ENCODE data around the gene SDHAF1.

- TF ChIP-seq CTCF (IDR thresholded peaks at IDR 0.05; ENCODE audit: extremely low read depth in 1 of 2, insufficient read depth in 1 of 2, low read depth in 1 of 2, low read length in 2 of 2) (no peak), POLR2A (IDR thresholded peaks at IDR 0.05; ENCODE audit: low read depth, low read length) (no peak), POLR2AphosphoS5 (IDR thresholded peaks at IDR 0.05; ENCODE audit: insufficient read depth, low read depth, low read length) (no peak), EZH2 (IDR thresholded peaks at IDR 0.05; ENCODE audit: borderline replicate concordance, low read depth, low read length, severe bottlenecking) (no peak), GATA2 (IDR thresholded peaks at IDR 0.05; ENCODE audit: insufficient read depth, insufficient read length, low read depth, low read length) (no peak), FOS (IDR thresholded peaks at IDR 0.05; ENCODE audit: borderline replicate concordance, insufficient read depth, low read length) (no peak), MAX (IDR thresholded peaks at IDR 0.05; ENCODE audit: insufficient read depth, insufficient read length) (no peak), MYC (IDR thresholded peaks at IDR 0.05; ENCODE audit: low read depth, low read length) (no peak), JUN (IDR thresholded peaks at IDR 0.05; ENCODE audit: borderline replicate concordance, insufficient read depth, insufficient read length, low read depth) (no peak)
These were observed 8.3 kb downstream of the SDHAF1 start for GRCh38 chr19:36003284-36003683.
